Stimulated activated CD8-positive, alpha-beta memory T cell treated with anti-CD3 and anti-CD28 coated beads, Interleukin-2, amount 100 ng/mL, for 48 hours (primary cell): ENCODE measurements around the gene G6PC2.

Source experiments
- DNase-seq, 2 donors: peaks; one replicate each; pipeline ENCODE4 v3.0.0-alpha.2; 2020; ENCODE audit warnings: low read depth in 2 of 2

Gene G6PC2

GRCh38 chr2:168945508-168945907 lies 44.4 kb downstream of the G6PC2 start:
- no peak for DNase-seq

GRCh38 chr2:168948621-168949212 lies 47.6 kb downstream of the G6PC2 start:
- no peak for DNase-seq

GRCh38 chr2:168949324-168949723 lies 48.2 kb downstream of the G6PC2 start:
- DNase-seq, result no peak

- DNase-seq, result no peak
Measured at GRCh38 chr2:168951871-168952270, 50.8 kb downstream of the G6PC2 start.

GRCh38 chr2:168952424-168952823 lies 51.3 kb downstream of the G6PC2 start:
- no peak for DNase-seq

GRCh38 chr2:168954256-168954655 lies 53.2 kb downstream of the G6PC2 start:
- no peak for DNase-seq

- DNase-seq, result no peak
Measured at GRCh38 chr2:168955321-168955720, 54.2 kb downstream of the G6PC2 start.

- DNase-seq, result no peak
Measured at GRCh38 chr2:168956392-168956791, 55.3 kb downstream of the G6PC2 start.
